ENCODE results near the gene CAPN11. TPM values are rescaled to one million over a fixed set of nuclear protein-coding genes. Genes with fewer than 3 reads are reported as not detected.

Gene CAPN11
- total and polyA plus RNA-seq, 2 experiments from 2014 or later, result not detected

DNA sequence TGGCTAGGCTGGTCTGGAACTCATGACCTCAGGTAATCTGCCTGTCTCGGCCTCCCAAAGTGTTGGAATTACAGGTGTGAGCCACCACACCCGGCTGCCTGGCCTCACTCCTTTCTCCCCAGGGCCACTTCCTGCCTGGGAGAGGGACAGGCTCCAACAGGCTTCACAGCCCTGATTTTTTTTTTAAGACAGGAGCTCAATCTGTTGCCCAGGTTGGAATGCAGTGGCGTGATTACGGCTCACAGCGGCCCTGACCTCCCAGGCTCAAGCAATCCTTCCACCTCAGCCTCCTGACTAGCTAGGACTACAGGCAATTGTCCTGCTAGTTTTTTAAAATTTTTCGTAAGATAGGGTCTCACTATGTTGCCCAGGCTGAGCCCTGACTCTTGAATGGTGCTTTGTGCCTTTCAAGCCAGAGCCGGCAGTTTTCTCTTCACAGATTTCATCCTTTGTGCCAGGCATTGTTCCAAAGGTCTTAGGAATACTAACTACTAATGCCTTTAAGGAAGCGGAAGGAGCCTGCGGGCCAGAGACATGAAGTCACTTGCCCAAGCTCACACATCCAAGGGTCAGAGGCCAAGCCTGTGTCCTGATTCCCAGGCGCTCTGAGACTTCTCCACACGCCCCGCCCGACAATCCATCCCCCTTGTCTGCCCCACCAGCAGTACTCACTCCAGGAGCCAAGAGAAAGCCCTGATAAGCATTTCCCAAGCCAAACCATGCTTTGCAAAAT, 19.2 kb downstream of the CAPN11 start:
- TF ChIP-seq, protein P1, sequence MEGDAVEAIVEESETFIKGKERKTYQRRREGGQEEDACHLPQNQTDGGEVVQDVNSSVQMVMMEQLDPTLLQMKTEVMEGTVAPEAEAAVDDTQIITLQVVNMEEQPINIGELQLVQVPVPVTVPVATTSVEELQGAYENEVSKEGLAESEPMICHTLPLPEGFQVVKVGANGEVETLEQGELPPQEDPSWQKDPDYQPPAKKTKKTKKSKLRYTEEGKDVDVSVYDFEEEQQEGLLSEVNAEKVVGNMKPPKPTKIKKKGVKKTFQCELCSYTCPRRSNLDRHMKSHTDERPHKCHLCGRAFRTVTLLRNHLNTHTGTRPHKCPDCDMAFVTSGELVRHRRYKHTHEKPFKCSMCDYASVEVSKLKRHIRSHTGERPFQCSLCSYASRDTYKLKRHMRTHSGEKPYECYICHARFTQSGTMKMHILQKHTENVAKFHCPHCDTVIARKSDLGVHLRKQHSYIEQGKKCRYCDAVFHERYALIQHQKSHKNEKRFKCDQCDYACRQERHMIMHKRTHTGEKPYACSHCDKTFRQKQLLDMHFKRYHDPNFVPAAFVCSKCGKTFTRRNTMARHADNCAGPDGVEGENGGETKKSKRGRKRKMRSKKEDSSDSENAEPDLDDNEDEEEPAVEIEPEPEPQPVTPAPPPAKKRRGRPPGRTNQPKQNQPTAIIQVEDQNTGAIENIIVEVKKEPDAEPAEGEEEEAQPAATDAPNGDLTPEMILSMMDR (IDR thresholded peaks at IDR 0.05; ENCODE audit: low read depth, low read length), result no peak
- Histone ChIP-seq H3K4me3 (no peak overlapping the region), H3K27ac (no peak overlapping the region), H3K27me3 (no peaks in the 10 kb centered on the region), H3K9me3 (ENCODE audit: low read depth) (no peaks in the 10 kb centered on the region), H3K4me1 (ENCODE audit: low read depth) (no peaks in the 10 kb centered on the region), H3K36me3 (no peaks in the 10 kb centered on the region)
- DNase-seq (ENCODE audit: low read depth in 1 of 2, low spot score in 1 of 2), result peak in 1 of 2 donors; percentile 96

DNA sequence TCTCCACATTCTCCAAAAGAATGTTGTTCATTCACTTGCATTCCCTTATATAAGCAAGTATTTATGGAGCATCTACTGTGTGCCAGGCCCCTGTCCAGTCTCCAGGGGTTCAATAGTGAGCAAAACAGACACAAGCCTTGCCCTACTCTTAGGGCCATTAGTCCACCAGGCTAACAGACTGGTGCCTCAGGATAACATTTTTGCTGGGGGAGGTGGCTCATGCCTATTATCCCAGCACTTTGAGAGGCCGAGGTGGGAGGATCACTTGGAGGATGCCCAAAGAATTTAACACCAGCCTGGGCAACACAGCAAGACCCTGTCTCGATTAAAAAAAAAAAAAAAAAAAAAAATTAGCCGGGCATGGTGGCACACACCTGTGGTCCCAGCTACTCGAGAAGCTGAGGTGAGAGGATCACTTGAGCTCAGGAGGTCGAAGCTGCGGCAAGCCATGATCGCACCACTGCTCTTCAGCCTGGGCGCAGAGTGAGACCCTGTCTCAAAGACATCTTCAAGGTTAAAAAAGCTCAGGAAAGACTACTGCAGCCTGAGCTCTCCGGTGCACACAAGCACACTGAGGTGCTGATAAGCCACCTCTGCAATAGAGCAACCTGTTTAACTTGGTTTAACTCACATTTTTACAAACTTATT, 19.9 kb downstream of the CAPN11 start:
- Histone ChIP-seq H3K9me3 (ENCODE audit: low read depth) (no peaks in the 10 kb centered on the region), H3K4me1 (ENCODE audit: low read depth) (no peaks in the 10 kb centered on the region), H3K4me3 (no peak overlapping the region), H3K27ac (no peak overlapping the region), H3K36me3 (no peaks in the 10 kb centered on the region), H3K27me3 (no peaks in the 10 kb centered on the region)
- DNase-seq (ENCODE audit: low read depth in 1 of 2, low spot score in 1 of 2), result no peak
- TF ChIP-seq, protein P1 (IDR thresholded peaks at IDR 0.05; ENCODE audit: low read depth, low read length), result no peak

DNA sequence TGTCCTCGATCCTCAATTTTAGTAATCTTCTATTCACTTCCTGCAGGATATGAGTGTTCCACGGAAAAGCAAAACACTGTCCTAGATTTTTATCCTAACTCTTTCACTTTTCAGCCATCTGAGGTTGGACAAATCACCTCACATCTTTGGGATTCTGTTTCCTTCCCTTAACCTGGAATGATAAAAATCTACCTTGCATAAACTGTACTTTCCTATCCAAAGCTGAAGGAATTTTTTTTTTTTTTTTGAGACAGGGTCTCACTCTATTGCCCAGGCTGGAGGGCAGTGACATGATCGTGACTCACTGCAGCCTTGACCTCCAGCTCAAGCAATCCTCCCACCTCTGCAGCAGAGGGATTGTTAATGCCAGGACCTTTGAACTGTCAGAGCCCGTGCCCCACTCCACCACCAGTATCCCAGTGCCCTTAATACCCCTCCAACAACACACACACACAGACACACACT, 20.5 kb downstream of the CAPN11 start:
- H3K9me3 ChIP-seq (ENCODE audit: low read depth), result no peaks in the 10 kb centered on the region
- DNase-seq (ENCODE audit: low read depth in 1 of 2, low spot score in 1 of 2), result no peak
- TF ChIP-seq, protein P1 (IDR thresholded peaks at IDR 0.05; ENCODE audit: low read depth, low read length), result no peak
- H3K27ac ChIP-seq, result no peak overlapping the region
- no peaks in the 10 kb centered on the region for H3K4me1 ChIP-seq (ENCODE audit: low read depth)
- no peaks in the 10 kb centered on the region for H3K36me3 ChIP-seq
- no peak overlapping the region for H3K4me3 ChIP-seq
- H3K27me3 ChIP-seq, result no peaks in the 10 kb centered on the region

DNA sequence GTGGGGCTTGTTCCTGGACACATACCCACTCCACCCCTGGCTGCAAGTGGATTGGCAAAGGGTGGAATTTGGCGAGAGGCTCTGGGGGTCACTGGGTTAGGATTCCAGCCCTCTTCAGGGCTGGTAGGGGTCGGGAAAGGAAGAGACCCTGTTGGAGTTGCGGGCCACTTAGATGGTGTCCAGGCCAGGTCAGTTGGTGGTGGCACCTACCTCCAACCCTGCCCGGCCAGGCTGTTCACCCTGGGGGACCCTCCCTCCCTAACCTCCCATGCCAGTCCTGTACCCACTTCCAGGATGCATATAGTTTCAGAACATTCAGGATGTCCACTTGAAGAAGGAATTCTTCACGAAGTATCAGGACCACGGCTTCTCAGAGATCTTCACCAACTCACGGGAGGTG, 21.0 kb downstream of the CAPN11 start:
- Histone ChIP-seq H3K36me3 (no peaks in the 10 kb centered on the region), H3K4me3 (no peak overlapping the region), H3K9me3 (ENCODE audit: low read depth) (no peaks in the 10 kb centered on the region), H3K27ac (no peak overlapping the region), H3K4me1 (ENCODE audit: low read depth) (no peaks in the 10 kb centered on the region), H3K27me3 (no peaks in the 10 kb centered on the region)
- DNase-seq (ENCODE audit: low read depth in 1 of 2, low spot score in 1 of 2), result no peak
- TF ChIP-seq, protein P1 (IDR thresholded peaks at IDR 0.05; ENCODE audit: low read depth, low read length), result no peak

DNA sequence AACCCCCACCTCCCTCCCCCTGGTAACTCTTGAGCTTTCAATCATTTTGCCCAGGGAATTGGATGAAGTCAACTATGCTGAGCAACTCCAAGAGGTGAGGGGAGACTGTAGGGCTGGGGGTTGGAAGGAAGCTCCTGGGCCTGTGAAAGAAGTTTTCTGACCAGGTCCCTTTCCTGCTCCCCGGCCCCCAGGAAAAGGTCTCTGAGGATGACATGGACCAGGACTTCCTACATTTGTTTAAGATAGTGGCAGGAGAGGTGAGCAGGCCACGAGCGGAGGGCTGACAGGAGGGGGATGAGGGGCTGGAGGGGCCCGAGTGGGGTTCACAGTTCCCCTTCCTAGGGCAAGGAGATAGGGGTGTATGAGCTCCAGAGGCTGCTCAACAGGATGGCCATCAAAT, 21.8 kb downstream of the CAPN11 start:
- H3K4me1 ChIP-seq (ENCODE audit: low read depth), result no peaks in the 10 kb centered on the region
- no peak overlapping the region for H3K4me3 ChIP-seq
- no peaks in the 10 kb centered on the region for H3K36me3 ChIP-seq
- TF ChIP-seq, protein P1 (IDR thresholded peaks at IDR 0.05; ENCODE audit: low read depth, low read length), result no peak
- no peaks in the 10 kb centered on the region for H3K9me3 ChIP-seq (ENCODE audit: low read depth)
- H3K27ac ChIP-seq, result no peak overlapping the region
- H3K27me3 ChIP-seq, result no peaks in the 10 kb centered on the region
- DNase-seq (ENCODE audit: low read depth in 1 of 2, low spot score in 1 of 2), result no peak

Measured in cardiac muscle cell (in vitro differentiated cells and primary cell).